ENCODE measurements around the gene MPP7.

MPP7 gene

GRCh38 chr10:28273343-28273742 is 29.5 kb downstream of the MPP7 start:
- DNase-seq (ENCODE audit: low read depth in 2 of 2, low spot score in 1 of 2), result no peak

- DNase-seq (ENCODE audit: low read depth in 2 of 2, low spot score in 1 of 2), result no peak
Measured at GRCh38 chr10:28269842-28270456, 32.9 kb downstream of the MPP7 start.

DNA sequence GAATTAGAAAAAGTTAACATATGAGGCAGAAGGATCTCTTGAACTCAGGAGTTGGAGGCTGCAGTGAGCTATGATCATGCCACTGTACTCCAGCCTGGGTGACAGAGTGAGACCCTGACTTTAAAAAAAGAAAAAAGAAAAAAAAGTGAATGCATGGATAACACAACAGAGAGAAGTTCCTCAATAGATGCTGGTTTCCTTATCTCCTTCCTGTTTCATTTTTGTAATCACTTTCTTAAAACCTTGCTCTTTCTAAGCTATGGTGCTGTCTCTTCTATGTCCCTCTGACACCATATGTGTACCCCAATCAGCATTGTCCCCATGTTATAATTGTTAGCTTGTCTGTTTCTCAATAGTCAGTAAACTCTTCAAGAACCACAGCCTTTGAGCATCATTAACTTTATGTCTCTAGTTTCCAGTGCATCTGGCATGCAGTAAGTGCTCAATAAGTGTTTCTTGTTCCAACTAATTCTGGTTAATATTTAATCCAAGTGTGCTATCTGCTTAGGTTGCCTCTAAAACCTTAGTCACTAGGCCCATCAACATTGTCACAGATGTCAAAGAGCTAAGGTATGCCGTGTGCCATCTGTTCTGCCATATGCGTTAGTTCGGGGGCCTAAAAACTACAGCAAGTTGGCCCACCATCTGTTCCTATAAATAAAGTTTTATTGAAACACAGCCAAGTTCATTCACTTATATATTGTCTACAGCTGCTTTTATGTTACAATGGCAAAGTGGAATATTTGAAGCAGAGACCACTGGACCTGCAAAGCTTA is 36.2 kb downstream of the MPP7 start:
- DNase-seq (ENCODE audit: low read depth in 2 of 2, low spot score in 1 of 2), result no peak

DNA sequence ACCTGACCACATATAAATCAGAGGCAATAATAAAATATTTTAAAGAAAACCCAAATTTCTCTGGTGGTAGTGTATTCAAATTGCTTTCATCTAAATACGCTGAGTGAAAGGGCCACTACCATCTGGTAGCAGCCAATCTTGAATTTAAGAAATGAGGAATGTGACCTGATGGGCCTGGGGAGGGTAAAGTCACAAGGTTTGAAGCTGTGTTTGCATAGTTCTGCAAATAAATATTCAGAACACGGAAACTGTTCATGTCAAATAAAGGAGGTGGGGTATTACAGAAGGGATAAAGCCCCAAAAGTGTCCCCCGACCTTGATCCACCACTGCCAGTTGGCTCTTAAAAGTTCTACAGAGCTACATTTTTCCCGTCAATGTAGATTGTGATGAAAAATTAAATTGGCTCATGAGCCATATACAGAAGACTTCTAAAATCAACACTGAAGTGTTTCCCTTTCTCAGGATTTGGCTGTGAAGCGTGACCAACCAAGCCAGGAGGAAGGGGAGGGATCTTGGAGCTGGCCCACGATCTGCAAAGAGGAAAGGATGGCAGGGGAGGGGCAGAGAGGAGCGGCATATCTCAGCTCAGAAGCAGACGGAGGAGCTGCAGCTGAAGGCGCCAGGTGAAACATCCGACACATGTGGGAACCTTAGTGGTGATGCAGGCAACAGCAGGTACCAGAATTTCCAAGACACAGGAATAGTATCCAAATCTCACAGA is 39.6 kb downstream of the MPP7 start:
- DNase-seq (ENCODE audit: low read depth in 2 of 2, low spot score in 1 of 2), result no peak

GRCh38 chr10:28256776-28257175 is 46.1 kb downstream of the MPP7 start:
- no peak for DNase-seq (ENCODE audit: low read depth in 2 of 2, low spot score in 1 of 2)

- DNase-seq (ENCODE audit: low read depth in 2 of 2, low spot score in 1 of 2), result no peak
Measured at GRCh38 chr10:28254290-28254985, 48.4 kb downstream of the MPP7 start.

GRCh38 chr10:28253169-28253785 is 49.6 kb downstream of the MPP7 start:
- no peak for DNase-seq (ENCODE audit: low read depth in 2 of 2, low spot score in 1 of 2)
